ENCODE measurements around the gene PRTN3.

DNA sequence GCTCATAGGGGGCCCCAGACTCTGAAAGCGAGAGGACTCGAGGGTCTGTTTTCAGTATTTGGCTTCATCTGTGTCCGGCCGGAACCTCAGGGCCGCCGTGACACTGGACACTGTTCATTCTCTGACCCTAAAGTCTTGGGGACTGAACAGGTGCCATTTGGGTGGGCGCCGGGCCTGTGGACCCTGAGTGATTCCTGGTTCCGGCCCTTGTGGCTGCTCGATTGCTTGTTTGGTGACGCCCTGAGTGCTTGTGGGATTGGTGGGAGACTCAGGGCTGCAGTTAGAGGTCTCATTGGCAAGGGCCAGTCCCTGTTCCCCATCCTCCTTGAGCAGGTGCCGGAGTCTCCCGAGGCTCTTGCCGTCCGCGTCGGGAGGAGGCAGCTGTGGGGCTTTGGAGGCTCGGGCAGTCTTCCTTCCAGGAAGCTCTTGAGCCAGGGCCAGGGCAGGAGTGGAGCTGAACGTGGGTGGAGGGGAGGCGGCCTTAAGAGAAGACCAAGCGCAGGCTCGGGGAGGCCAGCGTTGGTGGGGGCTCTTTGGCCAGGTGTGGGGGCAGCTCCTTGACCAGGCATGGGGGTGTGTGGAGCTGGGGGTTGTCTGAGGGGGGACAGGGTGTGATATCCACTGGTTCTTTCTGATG, 38.8 kb upstream of the PRTN3 start:
- TF ChIP-seq EZH2phosphoT487 (IDR thresholded peaks at IDR 0.05; ENCODE audit: low read depth): no peak
- TF ChIP-seq, protein P1, sequence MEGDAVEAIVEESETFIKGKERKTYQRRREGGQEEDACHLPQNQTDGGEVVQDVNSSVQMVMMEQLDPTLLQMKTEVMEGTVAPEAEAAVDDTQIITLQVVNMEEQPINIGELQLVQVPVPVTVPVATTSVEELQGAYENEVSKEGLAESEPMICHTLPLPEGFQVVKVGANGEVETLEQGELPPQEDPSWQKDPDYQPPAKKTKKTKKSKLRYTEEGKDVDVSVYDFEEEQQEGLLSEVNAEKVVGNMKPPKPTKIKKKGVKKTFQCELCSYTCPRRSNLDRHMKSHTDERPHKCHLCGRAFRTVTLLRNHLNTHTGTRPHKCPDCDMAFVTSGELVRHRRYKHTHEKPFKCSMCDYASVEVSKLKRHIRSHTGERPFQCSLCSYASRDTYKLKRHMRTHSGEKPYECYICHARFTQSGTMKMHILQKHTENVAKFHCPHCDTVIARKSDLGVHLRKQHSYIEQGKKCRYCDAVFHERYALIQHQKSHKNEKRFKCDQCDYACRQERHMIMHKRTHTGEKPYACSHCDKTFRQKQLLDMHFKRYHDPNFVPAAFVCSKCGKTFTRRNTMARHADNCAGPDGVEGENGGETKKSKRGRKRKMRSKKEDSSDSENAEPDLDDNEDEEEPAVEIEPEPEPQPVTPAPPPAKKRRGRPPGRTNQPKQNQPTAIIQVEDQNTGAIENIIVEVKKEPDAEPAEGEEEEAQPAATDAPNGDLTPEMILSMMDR (IDR thresholded peaks at IDR 0.05; ENCODE audit: low read depth, low read length): no peak
